ENCODE data around the gene ADAMTS6.

- TF ChIP-seq CTCF (IDR thresholded peaks at IDR 0.05) (no peak), POLR2AphosphoS5 (IDR thresholded peaks at IDR 0.05) (no peak), POLR2A (IDR thresholded peaks at IDR 0.05) (no peak), EP300 (IDR thresholded peaks at IDR 0.05) (no peak)
Measured at GRCh38 chr5:65320250-65320649, 161.5 kb downstream of the ADAMTS6 start.

Data from upper lobe of left lung (tissue), 4 donors.